Measurements from ENCODE around the gene TUBG1.

The TUBG1 gene

GRCh38 chr17:42586514-42587230, 22.8 kb upstream of the TUBG1 start:
- CTCF ChIA-PET: interaction anchor here (0.7 to 6.3 kb wide), 10 partner anchors 9 to 411 kb away, joined by 3 to 66 read pairs (median 4); partner anchors contain the start of genes PSMC3IP, RETREG3, RPL27 and TUBG1
- DNase-seq (ENCODE audit: extremely low spot score): peak; percentile 63
- POLR2A ChIA-PET: interaction anchor here (0.5 to 1.2 kb wide), 2 partner anchors 9 to 434 kb away, joined by 3 to 4 read pairs; partner anchors contain the start of gene PSMC3IP
- no peak for TF ChIP-seq CTCF (IDR thresholded peaks at IDR 0.05; ENCODE audit: control extremely low read depth, extremely low read depth, low read depth, missing control alignments)

- ChIA-PET CTCF (interaction anchor here (1.4 to 6.3 kb wide), 3 partner anchors 9 to 14 kb away, joined by 5 to 66 read pairs (median 14); partner anchors contain the start of gene PSMC3IP), POLR2A (no interaction called here)
- TF ChIP-seq CTCF (IDR thresholded peaks at IDR 0.05; ENCODE audit: control extremely low read depth, extremely low read depth, low read depth, missing control alignments): no peak
- DNase-seq (ENCODE audit: extremely low spot score): no peak
Observed at GRCh38 chr17:42590886-42591285, 18.6 kb upstream of the TUBG1 start.

GRCh38 chr17:42591411-42591810, 18.1 kb upstream of the TUBG1 start:
- POLR2A ChIA-PET: no interaction called here
- TF ChIP-seq CTCF (IDR thresholded peaks at IDR 0.05; ENCODE audit: control extremely low read depth, extremely low read depth, low read depth, missing control alignments): no peak
- no peak for DNase-seq (ENCODE audit: extremely low spot score)
- CTCF ChIA-PET: interaction anchor here (1.5 to 6.3 kb wide), 4 partner anchors 9 to 14 kb away, joined by 3 to 66 read pairs (median 10); partner anchors contain the start of gene PSMC3IP

GRCh38 chr17:42596386-42596785, 13.1 kb upstream of the TUBG1 start:
- POLR2A ChIA-PET: no interaction called here
- CTCF ChIA-PET: interaction anchor here (2.0 kb wide), 1 partner anchor 12 kb away, joined by 5 read pairs; no protein-coding TSS in a partner anchor

GRCh38 chr17:42598905-42599304, 10.6 kb upstream of the TUBG1 start:
- ChIA-PET CTCF (interaction anchor here (0.9 to 13.0 kb wide), 6 partner anchors 9 to 165 kb away, joined by 3 to 120 read pairs (median 4); partner anchors contain the start of genes PSMC3IP, RETREG3 and TUBG1), POLR2A (interaction anchor here (1.2 kb wide), 1 partner anchor 151 kb away, joined by 5 read pairs; no protein-coding TSS in a partner anchor)
- TF ChIP-seq CTCF (IDR thresholded peaks at IDR 0.05; ENCODE audit: control extremely low read depth, extremely low read depth, low read depth, missing control alignments): no peak
- DNase-seq (ENCODE audit: extremely low spot score): no peak

More at GRCh38 chr17:42596386-42596785, 13.1 kb upstream of the TUBG1 start:
- TF ChIP-seq CTCF (IDR thresholded peaks at IDR 0.05; ENCODE audit: control extremely low read depth, extremely low read depth, low read depth, missing control alignments): no peak
- no peak for DNase-seq (ENCODE audit: extremely low spot score)

- CTCF ChIA-PET: interaction anchor here (13.0 kb wide), 1 partner anchor 22 kb away, joined by 120 read pairs; the partner anchor contains the start of gene PSMC3IP
- TF ChIP-seq CTCF (IDR thresholded peaks at IDR 0.05; ENCODE audit: control extremely low read depth, extremely low read depth, low read depth, missing control alignments): no peak
- no peak for DNase-seq (ENCODE audit: extremely low spot score)
- POLR2A ChIA-PET: no interaction called here
Observed at GRCh38 chr17:42603318-42603717, 6.2 kb upstream of the TUBG1 start.
